ENCODE results near the gene CHRDL2.

The CHRDL2 gene

DNA sequence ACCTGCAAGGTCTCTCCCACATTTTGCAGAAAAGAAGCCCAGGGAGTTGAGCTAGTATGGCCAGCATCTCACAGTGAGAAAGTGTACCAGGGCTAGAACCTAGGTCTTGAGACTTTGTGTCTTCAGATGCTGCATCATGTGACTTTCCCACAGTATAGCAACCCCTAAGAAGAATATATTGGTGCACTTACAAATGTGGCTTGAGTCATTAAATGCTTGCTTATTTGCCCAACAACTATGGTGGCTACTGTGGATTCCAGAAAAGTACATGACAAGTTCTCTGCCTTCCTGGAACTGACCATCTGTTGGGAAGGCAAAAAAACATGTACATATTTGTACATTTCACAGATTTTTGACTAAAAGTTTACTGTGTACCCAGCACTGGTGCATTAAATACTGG lies 83.8 kb downstream of the CHRDL2 start:
- DNase-seq (ENCODE audit: extremely low spot score): no peak
- POLR2A ChIA-PET: no interaction called here
- no peak for TF ChIP-seq LEF1 (IDR thresholded peaks at IDR 0.05; ENCODE audit: borderline replicate concordance)
- TF ChIP-seq, protein P1, sequence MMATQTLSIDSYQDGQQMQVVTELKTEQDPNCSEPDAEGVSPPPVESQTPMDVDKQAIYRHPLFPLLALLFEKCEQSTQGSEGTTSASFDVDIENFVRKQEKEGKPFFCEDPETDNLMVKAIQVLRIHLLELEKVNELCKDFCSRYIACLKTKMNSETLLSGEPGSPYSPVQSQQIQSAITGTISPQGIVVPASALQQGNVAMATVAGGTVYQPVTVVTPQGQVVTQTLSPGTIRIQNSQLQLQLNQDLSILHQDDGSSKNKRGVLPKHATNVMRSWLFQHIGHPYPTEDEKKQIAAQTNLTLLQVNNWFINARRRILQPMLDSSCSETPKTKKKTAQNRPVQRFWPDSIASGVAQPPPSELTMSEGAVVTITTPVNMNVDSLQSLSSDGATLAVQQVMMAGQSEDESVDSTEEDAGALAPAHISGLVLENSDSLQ (IDR thresholded peaks at IDR 0.05): no peak
- no peak for TF ChIP-seq SUZ12 (IDR thresholded peaks at IDR 0.05)
- TF ChIP-seq BHLHE40 (IDR thresholded peaks at IDR 0.05; ENCODE audit: borderline replicate concordance): no peak
- TF ChIP-seq ELF4 (IDR thresholded peaks at IDR 0.05): no peak
- TF ChIP-seq NFRKB (IDR thresholded peaks at IDR 0.05): no peak
- no peak for TF ChIP-seq HDGF (IDR thresholded peaks at IDR 0.05; ENCODE audit: borderline replicate concordance)
- no peak for TF ChIP-seq TARDBP (IDR thresholded peaks at IDR 0.05)
- no peak for TF ChIP-seq FOXK2 (IDR thresholded peaks at IDR 0.05)
- TF ChIP-seq ZNF384 (IDR thresholded peaks at IDR 0.05): no peak
- TF ChIP-seq L3MBTL2 (conservative IDR thresholded peaks at IDR 0.05): no peak
- no peak for TF ChIP-seq FOXA1 (IDR thresholded peaks at IDR 0.05)
- TF ChIP-seq ARNT (IDR thresholded peaks at IDR 0.05): no peak
- TF ChIP-seq FOXM1 (IDR thresholded peaks at IDR 0.05; ENCODE audit: borderline replicate concordance): no peak
- no peak for TF ChIP-seq SP1 (IDR thresholded peaks at IDR 0.05)
- TF ChIP-seq CTBP1 (IDR thresholded peaks at IDR 0.05; ENCODE audit: borderline replicate concordance): no peak
- CTCF ChIA-PET: no interaction called here

DNA sequence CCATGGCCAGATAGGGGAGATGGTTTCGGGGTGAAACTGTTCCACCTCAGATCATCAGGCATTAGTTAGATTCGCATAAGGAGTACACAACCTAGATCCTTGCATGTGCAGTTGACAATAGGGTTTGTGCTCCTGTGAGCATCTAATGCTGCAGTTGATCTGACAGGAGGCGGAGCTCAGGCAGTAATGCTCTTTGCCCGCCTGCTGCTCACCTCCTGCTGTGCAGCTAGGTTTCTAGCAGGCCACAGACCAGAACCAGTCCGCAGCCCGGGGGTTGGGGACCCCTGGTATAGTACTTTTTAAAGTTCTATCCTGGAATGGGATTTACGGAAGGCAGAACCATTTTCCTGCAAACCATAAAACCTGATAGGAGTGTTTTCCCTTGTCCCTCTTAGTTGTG lies 84.3 kb downstream of the CHRDL2 start:
- no peak for DNase-seq (ENCODE audit: extremely low spot score)
- ChIA-PET CTCF (no interaction called here), POLR2A (no interaction called here)
- TF ChIP-seq, protein P1 (IDR thresholded peaks at IDR 0.05): no peak
- TF ChIP-seq ZNF384 (IDR thresholded peaks at IDR 0.05): no peak
